WTC11 (cell line): ENCODE results near the gene TAPBPL. TPM values are rescaled to one million over a fixed set of nuclear protein-coding genes. Genes with fewer than 3 reads are reported as not detected.

ENCODE experiments used
- AFF4 ChIP-seq: sonication (generic); formaldehyde crosslinking; IDR thresholded peaks from 2 replicates; pipeline ENCODE4 v1.8.1; 2023; ENCODE audit warnings: mild to moderate bottlenecking, missing genetic modification reagents, borderline replicate concordance
- AR ChIP-seq: fragments of 250-450 bp; sonication (Bioruptor Pico); IDR thresholded peaks from 2 replicates; pipeline ENCODE4 v1.9.0; 2021; ENCODE audit warnings: mild to moderate bottlenecking
- ATF1 ChIP-seq: sonication (generic); formaldehyde crosslinking; IDR thresholded peaks from 2 replicates; pipeline ENCODE4 v1.8.1; 2023; ENCODE audit warnings: mild to moderate bottlenecking, moderate library complexity, missing genetic modification reagents
- ATF2 ChIP-seq: sonication (generic); formaldehyde crosslinking; IDR thresholded peaks from 2 replicates; pipeline ENCODE4 v1.8.1; 2022; ENCODE audit warnings: low read depth, missing genetic modification reagents, borderline replicate concordance
- ATF6 ChIP-seq: sonication (generic); formaldehyde crosslinking; IDR thresholded peaks from 2 replicates; pipeline ENCODE4 v1.8.1; 2023; ENCODE audit warnings: mild to moderate bottlenecking, missing genetic modification reagents
- CBFB ChIP-seq: sonication (generic); formaldehyde crosslinking; IDR thresholded peaks from 2 replicates; pipeline ENCODE4 v1.8.1; 2022; ENCODE audit warnings: mild to moderate bottlenecking, low read depth, missing genetic modification reagents
- CREB1 ChIP-seq: sonication (generic); formaldehyde crosslinking; IDR thresholded peaks from 2 replicates; pipeline ENCODE4 v1.8.0; 2023; ENCODE audit warnings: mild to moderate bottlenecking, missing genetic modification reagents
- ESRRA ChIP-seq: sonication (generic); formaldehyde crosslinking; IDR thresholded peaks from 2 replicates; pipeline ENCODE4 v1.8.1; 2022; ENCODE audit warnings: mild to moderate bottlenecking, missing genetic modification reagents, borderline replicate concordance
- ETV6 ChIP-seq: sonication (generic); formaldehyde crosslinking; IDR thresholded peaks from 2 replicates; pipeline ENCODE4 v1.8.1; 2022; ENCODE audit warnings: mild to moderate bottlenecking, missing genetic modification reagents
- FOXP4 ChIP-seq: sonication (generic); formaldehyde crosslinking; IDR thresholded peaks from 2 replicates; pipeline ENCODE4 v1.8.0; 2022; ENCODE audit warnings: mild to moderate bottlenecking, missing genetic modification reagents
- GABPB1 ChIP-seq: sonication (generic); formaldehyde crosslinking; IDR thresholded peaks from 2 replicates; pipeline ENCODE4 v1.8.1; 2023; ENCODE audit warnings: mild to moderate bottlenecking, missing genetic modification reagents
- IRF1 ChIP-seq: sonication (generic); formaldehyde crosslinking; IDR thresholded peaks from 2 replicates; pipeline ENCODE4 v1.8.0; 2023; ENCODE audit warnings: missing genetic modification reagents
- NR3C1 ChIP-seq: sonication (generic); formaldehyde crosslinking; conservative IDR thresholded peaks from 2 replicates; pipeline ENCODE4 v1.8.1; 2023; ENCODE audit warnings: low read depth, mild to moderate bottlenecking, missing genetic modification reagents
- RELA ChIP-seq: sonication (generic); formaldehyde crosslinking; IDR thresholded peaks from 2 replicates; pipeline ENCODE4 v1.8.1; 2022; ENCODE audit warnings: missing genetic modification reagents, mild to moderate bottlenecking, borderline replicate concordance
- RORB ChIP-seq: fragments of 250-450 bp; sonication (Bioruptor Pico); IDR thresholded peaks from 2 replicates; pipeline ENCODE4 v1.9.0; 2021; ENCODE audit warnings: mild to moderate bottlenecking
- SOX15 ChIP-seq: fragments of 250-450 bp; sonication (Bioruptor Pico); IDR thresholded peaks from 2 replicates; pipeline ENCODE4 v1.9.0; 2021; ENCODE audit warnings: mild to moderate bottlenecking
- TCF7 ChIP-seq: sonication (generic); formaldehyde crosslinking; IDR thresholded peaks from 2 replicates; pipeline ENCODE4 v1.8.0; 2022; ENCODE audit warnings: mild to moderate bottlenecking, low read depth, missing genetic modification reagents, moderate library complexity
- ZMAT4 ChIP-seq: fragments of 250-450 bp; sonication (Bioruptor Pico); IDR thresholded peaks from 2 replicates; pipeline ENCODE4 v1.9.0; 2021; ENCODE audit warnings: mild to moderate bottlenecking
- ZNF138 ChIP-seq: sonication (generic); formaldehyde crosslinking; conservative IDR thresholded peaks from 2 replicates; pipeline ENCODE4 v1.8.1; 2022; ENCODE audit warnings: mild to moderate bottlenecking, moderate library complexity, missing genetic modification reagents
- ZNF219 ChIP-seq: sonication (generic); formaldehyde crosslinking; IDR thresholded peaks from 2 replicates; pipeline ENCODE4 v1.8.0; 2023; ENCODE audit warnings: missing genetic modification reagents, mild to moderate bottlenecking, borderline replicate concordance
- ZNF232 ChIP-seq: sonication (generic); formaldehyde crosslinking; IDR thresholded peaks from 2 replicates; pipeline ENCODE4 v1.8.0; 2022; ENCODE audit warnings: mild to moderate bottlenecking, missing genetic modification reagents
- ZNF317 ChIP-seq: sonication (generic); formaldehyde crosslinking; IDR thresholded peaks from 2 replicates; pipeline ENCODE4 v1.8.1; 2023; ENCODE audit warnings: low read depth, mild to moderate bottlenecking, moderate library complexity, missing genetic modification reagents, borderline replicate concordance
- ZNF416 ChIP-seq: fragments of 250-450 bp; sonication (Bioruptor Pico); IDR thresholded peaks from 2 replicates; pipeline ENCODE4 v1.9.0; 2021; ENCODE audit warnings: mild to moderate bottlenecking, inconsistent platforms
- ZSCAN18 ChIP-seq: fragments of 250-450 bp; sonication (Bioruptor Pico); IDR thresholded peaks from 2 replicates; pipeline ENCODE4 v2.1.2; 2022; ENCODE audit warnings: mild to moderate bottlenecking, moderate library complexity
- total RNA-seq: library from RNA; stranded (reverse); gene quantifications from 3 replicates; pipeline ENCODE4 v1.2.3, GENCODE V29; 2021

The TAPBPL gene
- total RNA-seq, 1 experiment from 2014 or later: 1.3 TPM

GRCh38 chr12:6470375-6471163 is 18.7 kb downstream of the TAPBPL start, which contains the start of gene VAMP1 (continued):
- TF ChIP-seq AFF4: no peak
- no peak for TF ChIP-seq RELA (CRISPR knock-in tag)
- TF ChIP-seq ZNF219 (CRISPR knock-in tag): no peak
- TF ChIP-seq IRF1 (CRISPR knock-in tag): no peak
- 0 out of 2 replicates have a peak, but pooled peaks have one; percentile 63 for TF ChIP-seq NR3C1
- no peak for TF ChIP-seq CBFB (CRISPR knock-in tag)
- no peak for TF ChIP-seq TCF7 (CRISPR knock-in tag)
- 0 out of 2 replicates have a peak, but pooled peaks have one; percentile 7 for TF ChIP-seq FOXP4 (CRISPR knock-in tag)
- TF ChIP-seq AR: no peak
- no peak for TF ChIP-seq ZNF317 (CRISPR knock-in tag)
- 0 out of 2 replicates have a peak, but pooled peaks have one; percentile 20 for TF ChIP-seq ZNF232 (CRISPR knock-in tag)
- no peak for TF ChIP-seq ZMAT4 (CRISPR knock-in tag)
- 0 out of 2 replicates have a peak, but pooled peaks have one; percentile 36 for TF ChIP-seq ZNF416 (CRISPR knock-in tag)
- no peak for TF ChIP-seq ZSCAN18 (CRISPR knock-in tag)
- no peak for TF ChIP-seq SOX15 (CRISPR knock-in tag)
- TF ChIP-seq ETV6 (CRISPR knock-in tag): no peak
- TF ChIP-seq RORB (CRISPR knock-in tag): no peak
- TF ChIP-seq ATF1 (CRISPR knock-in tag): no peak
- 0 out of 2 replicates have a peak, but pooled peaks have one; percentile 42 for TF ChIP-seq CREB1 (CRISPR knock-in tag)
- TF ChIP-seq ATF6 (CRISPR knock-in tag): no peak
- TF ChIP-seq ESRRA (CRISPR knock-in tag): no peak
- no peak for TF ChIP-seq ZNF138 (CRISPR knock-in tag)
- no peak for TF ChIP-seq ATF2 (CRISPR knock-in tag)
- TF ChIP-seq GABPB1 (CRISPR knock-in tag): peak; percentile 79
